Measurements from ENCODE around the gene NR4A1. TPM values are rescaled to one million over a fixed set of nuclear protein-coding genes. Genes with fewer than 3 reads are reported as not detected.
A peak's percentile ranks its signal among the peaks of the same experiment; 100 is the strongest.

The NR4A1 gene
- total RNA-seq, 1 donor from 2014 or later = 2.3 TPM

DNA sequence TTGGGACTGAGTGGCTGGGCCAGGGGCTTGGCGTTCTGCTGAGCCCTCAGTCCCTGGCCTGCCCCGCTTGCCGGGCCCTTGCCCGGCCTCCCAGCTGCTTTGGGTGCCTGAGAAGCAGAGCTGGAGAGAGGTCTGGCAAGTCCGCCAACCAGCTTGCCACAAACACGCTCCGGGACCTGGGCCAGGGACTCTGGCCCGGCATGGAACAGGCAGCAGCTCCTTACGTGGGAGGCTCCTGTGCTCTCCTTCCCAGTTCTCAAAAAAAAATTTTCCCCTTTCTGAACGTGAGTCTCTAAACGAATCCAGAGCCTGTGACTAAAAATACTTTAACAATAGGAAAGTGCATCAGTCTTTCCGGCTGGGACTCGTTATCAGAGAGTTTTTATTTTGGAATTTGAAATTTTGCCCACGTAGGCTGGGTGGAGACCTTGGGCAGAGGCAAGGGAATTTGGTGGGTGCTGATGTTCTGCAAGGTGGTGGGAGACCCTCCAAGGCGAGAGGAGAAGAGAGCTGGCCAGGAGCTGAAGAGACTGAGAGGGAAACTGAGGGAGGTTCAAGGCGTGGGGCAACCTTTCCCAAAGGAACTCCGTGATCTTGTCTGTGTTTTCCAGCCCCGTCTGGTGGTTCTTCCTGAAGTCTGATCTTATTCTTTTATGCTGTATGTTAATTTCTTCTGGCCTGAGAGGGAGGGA, 6.8 kb upstream of the NR4A1 start:
- H3K27me3 ChIP-seq (ENCODE audit: insufficient read depth, low read length) = no peaks in the 10 kb centered on the region
- no peak overlapping the region for H2AFZ ChIP-seq (ENCODE audit: low read depth, low read length)
- H3K4me3 ChIP-seq (ENCODE audit: insufficient read depth, low read depth, low read length) = no peak overlapping the region
- no peaks in the 10 kb centered on the region for H3K36me3 ChIP-seq (ENCODE audit: insufficient read depth, low read length)
- peak overlapping the region; percentile 50 for H3K4me3 Mint-ChIP-seq (ENCODE audit: unreplicated experiment)
- peaks cover 18% of the 10 kb centered on the region for H4K20me1 ChIP-seq (ENCODE audit: insufficient read depth, low read length)
- no peak for TF ChIP-seq EZH2 (IDR thresholded peaks at IDR 0.05; ENCODE audit: insufficient read depth, low read length)
- TF ChIP-seq, protein P1, sequence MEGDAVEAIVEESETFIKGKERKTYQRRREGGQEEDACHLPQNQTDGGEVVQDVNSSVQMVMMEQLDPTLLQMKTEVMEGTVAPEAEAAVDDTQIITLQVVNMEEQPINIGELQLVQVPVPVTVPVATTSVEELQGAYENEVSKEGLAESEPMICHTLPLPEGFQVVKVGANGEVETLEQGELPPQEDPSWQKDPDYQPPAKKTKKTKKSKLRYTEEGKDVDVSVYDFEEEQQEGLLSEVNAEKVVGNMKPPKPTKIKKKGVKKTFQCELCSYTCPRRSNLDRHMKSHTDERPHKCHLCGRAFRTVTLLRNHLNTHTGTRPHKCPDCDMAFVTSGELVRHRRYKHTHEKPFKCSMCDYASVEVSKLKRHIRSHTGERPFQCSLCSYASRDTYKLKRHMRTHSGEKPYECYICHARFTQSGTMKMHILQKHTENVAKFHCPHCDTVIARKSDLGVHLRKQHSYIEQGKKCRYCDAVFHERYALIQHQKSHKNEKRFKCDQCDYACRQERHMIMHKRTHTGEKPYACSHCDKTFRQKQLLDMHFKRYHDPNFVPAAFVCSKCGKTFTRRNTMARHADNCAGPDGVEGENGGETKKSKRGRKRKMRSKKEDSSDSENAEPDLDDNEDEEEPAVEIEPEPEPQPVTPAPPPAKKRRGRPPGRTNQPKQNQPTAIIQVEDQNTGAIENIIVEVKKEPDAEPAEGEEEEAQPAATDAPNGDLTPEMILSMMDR (IDR thresholded peaks at IDR 0.05; ENCODE audit: insufficient read depth, low read depth, low read length) = no peak
- H3K9me3 ChIP-seq (ENCODE audit: insufficient read depth, low read depth, low read length) = no peaks in the 10 kb centered on the region
- DNase-seq (ENCODE audit: low read depth) = peak; percentile 91
- no peak for FAIRE-seq
- H3K79me2 ChIP-seq (ENCODE audit: insufficient read depth, low read length) = no peaks in the 10 kb centered on the region
- H3K27ac Mint-ChIP-seq (ENCODE audit: unreplicated experiment) = no peak overlapping the region
- no peak overlapping the region for H3K27ac ChIP-seq (ENCODE audit: low read depth, low read length)
- no peak overlapping the region for H3K4me2 ChIP-seq (ENCODE audit: low read length)
- no peak overlapping the region for H3K9ac ChIP-seq (ENCODE audit: low read length)
- peaks cover 17% of the 10 kb centered on the region for H3K27me3 Mint-ChIP-seq (ENCODE audit: low read depth, unreplicated experiment)
- H3K4me1 Mint-ChIP-seq (ENCODE audit: low read depth, unreplicated experiment) = no peaks in the 10 kb centered on the region
- no peaks in the 10 kb centered on the region for H3K9me3 Mint-ChIP-seq (ENCODE audit: unreplicated experiment)
- H3K36me3 Mint-ChIP-seq (ENCODE audit: low read depth, unreplicated experiment) = peaks cover 2% of the 10 kb centered on the region
- no peaks in the 10 kb centered on the region for H3K4me1 ChIP-seq (ENCODE audit: insufficient read depth, low read length)

GRCh38 chr12:52045794-52046199, 5.4 kb upstream of the NR4A1 start:
- H2AFZ ChIP-seq (ENCODE audit: low read depth, low read length) = no peak overlapping the region
- peaks cover 5% of the 10 kb centered on the region for H4K20me1 ChIP-seq (ENCODE audit: insufficient read depth, low read length)
- Mint-ChIP-seq H3K4me3 (ENCODE audit: unreplicated experiment) (no peak overlapping the region), H3K36me3 (ENCODE audit: low read depth, unreplicated experiment) (peaks cover 2% of the 10 kb centered on the region), H3K9me3 (ENCODE audit: unreplicated experiment) (no peaks in the 10 kb centered on the region), H3K27ac (ENCODE audit: unreplicated experiment) (no peak overlapping the region), H3K4me1 (ENCODE audit: low read depth, unreplicated experiment) (peaks cover 2% of the 10 kb centered on the region), H3K27me3 (ENCODE audit: low read depth, unreplicated experiment) (peaks cover 22% of the 10 kb centered on the region)
- no peak for FAIRE-seq
- no peak overlapping the region for H3K4me3 ChIP-seq (ENCODE audit: insufficient read depth, low read depth, low read length)
- DNase-seq (ENCODE audit: low read depth) = no peak
- H3K9me3 ChIP-seq (ENCODE audit: insufficient read depth, low read depth, low read length) = no peaks in the 10 kb centered on the region
- H3K27ac ChIP-seq (ENCODE audit: low read depth, low read length) = no peak overlapping the region
- H3K36me3 ChIP-seq (ENCODE audit: insufficient read depth, low read length) = no peaks in the 10 kb centered on the region
- H3K4me1 ChIP-seq (ENCODE audit: insufficient read depth, low read length) = peaks cover 8% of the 10 kb centered on the region
- no peak overlapping the region for H3K9ac ChIP-seq (ENCODE audit: low read length)
- H3K4me2 ChIP-seq (ENCODE audit: low read length) = no peak overlapping the region
- no peak for TF ChIP-seq EZH2 (IDR thresholded peaks at IDR 0.05; ENCODE audit: insufficient read depth, low read length)
- TF ChIP-seq, protein P1 (IDR thresholded peaks at IDR 0.05; ENCODE audit: insufficient read depth, low read depth, low read length) = no peak
- H3K27me3 ChIP-seq (ENCODE audit: insufficient read depth, low read length) = no peaks in the 10 kb centered on the region
- no peaks in the 10 kb centered on the region for H3K79me2 ChIP-seq (ENCODE audit: insufficient read depth, low read length)

DNA sequence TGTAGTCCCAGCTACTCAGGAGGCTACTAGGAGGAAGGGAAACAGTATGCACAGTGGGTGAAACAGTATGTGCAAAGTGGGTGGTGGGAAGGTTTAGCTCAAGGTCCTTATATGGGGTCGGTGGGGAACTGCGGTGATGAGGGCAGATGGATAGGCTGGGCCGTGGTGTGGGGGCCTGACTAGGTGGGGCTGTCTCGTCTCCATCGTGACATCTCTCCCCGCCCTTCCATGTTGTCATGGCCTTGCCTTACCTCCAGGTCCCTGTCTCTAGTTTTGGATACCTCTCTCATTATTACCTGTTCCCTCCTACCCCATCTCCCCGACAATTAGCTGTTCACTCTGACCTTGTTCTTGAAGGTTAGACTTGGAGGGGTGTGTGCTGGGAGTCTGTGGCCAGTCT, 4.4 kb upstream of the NR4A1 start:
- Histone ChIP-seq H3K4me2 (ENCODE audit: low read length) (no peak overlapping the region), H3K4me1 (ENCODE audit: insufficient read depth, low read length) (peaks cover 14% of the 10 kb centered on the region), H4K20me1 (ENCODE audit: insufficient read depth, low read length) (peaks cover 5% of the 10 kb centered on the region), H3K9ac (ENCODE audit: low read length) (no peak overlapping the region), H2AFZ (ENCODE audit: low read depth, low read length) (no peak overlapping the region), H3K9me3 (ENCODE audit: insufficient read depth, low read depth, low read length) (no peaks in the 10 kb centered on the region), H3K27ac (ENCODE audit: low read depth, low read length) (no peak overlapping the region), H3K36me3 (ENCODE audit: insufficient read depth, low read length) (no peaks in the 10 kb centered on the region), H3K27me3 (ENCODE audit: insufficient read depth, low read length) (no peaks in the 10 kb centered on the region), H3K79me2 (ENCODE audit: insufficient read depth, low read length) (no peaks in the 10 kb centered on the region), H3K4me3 (ENCODE audit: insufficient read depth, low read depth, low read length) (no peak overlapping the region)
- Mint-ChIP-seq H3K36me3 (ENCODE audit: low read depth, unreplicated experiment) (peaks cover 2% of the 10 kb centered on the region), H3K9me3 (ENCODE audit: unreplicated experiment) (no peaks in the 10 kb centered on the region), H3K27ac (ENCODE audit: unreplicated experiment) (no peak overlapping the region), H3K4me3 (ENCODE audit: unreplicated experiment) (no peak overlapping the region), H3K4me1 (ENCODE audit: low read depth, unreplicated experiment) (peaks cover 4% of the 10 kb centered on the region), H3K27me3 (ENCODE audit: low read depth, unreplicated experiment) (peaks cover 27% of the 10 kb centered on the region)
- no peak for DNase-seq (ENCODE audit: low read depth)
- FAIRE-seq = no peak
- TF ChIP-seq, protein P1 (IDR thresholded peaks at IDR 0.05; ENCODE audit: insufficient read depth, low read depth, low read length) = no peak
- TF ChIP-seq EZH2 (IDR thresholded peaks at IDR 0.05; ENCODE audit: insufficient read depth, low read length) = no peak

Data from astrocyte (in vitro differentiated cells and primary cell).